VCaP (cell line): ENCODE data around the gene PPP1R3G.

Experiments used
- H3K27ac ChIP-seq: fragments of 450-650 bp; 2 replicates; pipeline ENCODE4 v1.5.1; 2017
- TF ChIP-seq, protein P1 (sequence below): fragments of 450-650 bp; conservative IDR thresholded peaks from 2 replicates; pipeline ENCODE4 v1.5.1; 2017; ENCODE audit warnings: mild to moderate bottlenecking, moderate library complexity

Gene PPP1R3G

DNA sequence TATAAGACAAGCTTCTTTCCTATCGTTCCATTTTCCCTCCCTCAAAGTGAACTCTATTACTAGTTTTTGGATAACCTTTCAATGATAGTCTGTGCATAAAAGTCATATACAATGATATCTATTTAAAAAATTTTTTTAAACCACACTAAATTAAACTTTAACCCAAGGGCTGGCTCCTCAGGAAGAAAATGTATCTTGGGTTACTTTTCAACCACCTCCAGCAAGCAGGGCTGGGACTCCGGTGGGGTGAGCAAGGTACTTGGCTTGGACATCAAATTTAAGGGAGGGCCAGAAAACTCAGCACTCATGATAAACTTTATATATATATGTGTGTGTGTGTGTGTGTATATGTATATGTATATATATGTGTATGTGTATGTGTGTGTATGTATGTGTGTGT is 13.9 kb upstream of the PPP1R3G start:
- TF ChIP-seq, protein P1, sequence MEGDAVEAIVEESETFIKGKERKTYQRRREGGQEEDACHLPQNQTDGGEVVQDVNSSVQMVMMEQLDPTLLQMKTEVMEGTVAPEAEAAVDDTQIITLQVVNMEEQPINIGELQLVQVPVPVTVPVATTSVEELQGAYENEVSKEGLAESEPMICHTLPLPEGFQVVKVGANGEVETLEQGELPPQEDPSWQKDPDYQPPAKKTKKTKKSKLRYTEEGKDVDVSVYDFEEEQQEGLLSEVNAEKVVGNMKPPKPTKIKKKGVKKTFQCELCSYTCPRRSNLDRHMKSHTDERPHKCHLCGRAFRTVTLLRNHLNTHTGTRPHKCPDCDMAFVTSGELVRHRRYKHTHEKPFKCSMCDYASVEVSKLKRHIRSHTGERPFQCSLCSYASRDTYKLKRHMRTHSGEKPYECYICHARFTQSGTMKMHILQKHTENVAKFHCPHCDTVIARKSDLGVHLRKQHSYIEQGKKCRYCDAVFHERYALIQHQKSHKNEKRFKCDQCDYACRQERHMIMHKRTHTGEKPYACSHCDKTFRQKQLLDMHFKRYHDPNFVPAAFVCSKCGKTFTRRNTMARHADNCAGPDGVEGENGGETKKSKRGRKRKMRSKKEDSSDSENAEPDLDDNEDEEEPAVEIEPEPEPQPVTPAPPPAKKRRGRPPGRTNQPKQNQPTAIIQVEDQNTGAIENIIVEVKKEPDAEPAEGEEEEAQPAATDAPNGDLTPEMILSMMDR: no peak
- H3K27ac ChIP-seq: no peak overlapping the region

DNA sequence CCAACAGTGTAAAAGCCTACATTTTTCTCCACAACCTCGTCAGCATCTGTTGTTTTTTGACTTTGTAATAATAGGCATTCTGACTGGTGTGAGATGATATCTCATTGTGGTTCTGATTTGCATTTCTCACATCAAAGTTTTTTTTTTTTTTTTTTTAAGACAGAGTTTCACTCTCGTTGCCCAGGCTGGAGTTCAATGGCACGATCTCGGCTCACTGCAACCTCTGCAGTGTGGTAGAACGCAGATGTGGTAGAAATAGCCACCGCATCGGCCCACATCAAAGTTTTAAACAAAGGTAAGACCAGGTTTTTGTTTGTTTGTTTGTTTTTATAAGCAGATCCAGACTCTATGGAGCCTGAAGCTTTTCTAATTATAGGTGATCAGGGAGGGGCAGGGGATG is 12.7 kb upstream of the PPP1R3G start:
- TF ChIP-seq, protein P1: no peak
- no peak overlapping the region for H3K27ac ChIP-seq

DNA sequence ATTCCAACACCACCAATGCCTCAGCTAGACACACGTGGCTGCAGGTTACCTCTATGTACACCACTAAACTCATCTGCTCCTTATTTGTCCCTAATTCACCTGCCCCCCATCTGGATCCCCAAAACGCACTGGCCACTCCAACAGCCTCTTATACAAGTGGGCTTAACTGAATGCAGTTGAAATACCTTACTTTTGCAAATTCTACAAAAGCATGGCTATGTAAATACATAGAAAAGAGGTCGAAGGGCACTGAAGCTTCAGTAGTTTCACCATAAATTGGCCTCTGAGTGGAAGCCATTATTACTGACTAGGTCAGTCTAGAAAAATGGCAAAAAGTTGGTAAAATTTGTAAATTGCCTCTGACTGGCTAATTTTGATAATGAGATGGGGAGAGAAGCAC is 11.1 kb upstream of the PPP1R3G start:
- TF ChIP-seq, protein P1: no peak
- no peak overlapping the region for H3K27ac ChIP-seq

DNA sequence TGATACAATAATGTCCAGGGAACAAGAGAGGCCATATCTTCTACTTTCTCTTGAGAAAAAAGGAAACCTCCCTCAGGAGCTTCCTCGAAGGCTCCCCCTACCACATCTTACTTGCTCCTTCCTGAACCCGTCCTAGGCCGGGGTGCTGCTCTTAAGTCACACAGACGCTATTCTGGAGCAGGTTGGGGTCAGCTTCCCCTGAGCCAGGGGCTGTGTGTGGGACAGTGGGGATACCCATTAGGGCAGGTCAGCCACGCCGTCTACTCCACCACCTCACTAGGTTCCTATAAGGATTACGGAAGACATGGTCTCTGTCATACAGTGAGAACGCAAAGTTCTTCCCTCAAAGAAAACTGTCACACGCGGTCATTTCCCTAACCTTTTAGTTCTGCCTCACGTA is 8.2 kb upstream of the PPP1R3G start:
- H3K27ac ChIP-seq: no peak overlapping the region
- TF ChIP-seq, protein P1: no peak

DNA sequence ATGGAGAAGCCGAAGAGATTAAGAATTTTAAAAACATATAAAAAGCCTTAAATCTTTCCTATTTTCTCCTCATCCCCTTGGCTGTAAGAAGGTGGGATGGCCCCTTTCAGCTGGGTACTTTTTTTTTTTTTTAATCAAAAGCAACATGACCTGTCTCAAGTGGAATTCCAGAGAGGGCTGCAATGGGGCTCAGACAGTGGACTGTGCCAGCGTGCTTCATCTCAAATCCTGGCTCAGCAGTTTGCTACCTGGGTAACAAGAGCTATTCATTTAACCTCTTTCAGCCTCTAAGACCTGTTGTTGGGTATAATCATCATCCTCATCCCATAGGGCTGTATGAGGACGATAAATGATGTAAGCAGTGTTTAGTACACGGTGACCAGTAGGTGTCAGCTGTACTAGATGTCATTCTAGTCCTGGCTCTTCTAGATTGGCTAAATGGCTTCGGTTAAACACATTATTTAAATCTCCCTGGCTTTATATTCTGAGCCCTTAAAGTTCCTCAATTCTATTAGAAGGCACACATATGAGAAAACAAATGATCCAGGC is 6.9 kb upstream of the PPP1R3G start:
- no peak overlapping the region for H3K27ac ChIP-seq
- TF ChIP-seq, protein P1: no peak; the same call in 1 of the 2 replicates

DNA sequence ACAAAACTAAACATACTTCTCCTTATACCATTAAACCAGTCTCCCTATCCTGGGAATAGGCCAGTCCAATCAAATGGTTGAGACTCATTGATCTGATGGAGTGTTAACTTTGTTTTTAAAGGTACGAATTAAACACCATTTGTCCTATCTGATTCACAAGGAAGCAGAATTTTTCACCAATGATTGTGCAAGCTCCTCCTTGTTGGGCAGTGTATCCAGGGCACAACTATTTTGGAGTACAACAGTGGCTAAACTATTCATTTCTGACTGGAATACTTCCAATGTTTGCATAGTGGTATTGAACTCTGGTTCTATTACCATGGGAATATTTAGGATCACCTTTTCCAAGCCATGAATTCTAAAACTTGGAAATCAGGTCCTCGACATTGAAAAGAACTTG is 5.4 kb upstream of the PPP1R3G start:
- no peak overlapping the region for H3K27ac ChIP-seq
- TF ChIP-seq, protein P1: no peak

DNA sequence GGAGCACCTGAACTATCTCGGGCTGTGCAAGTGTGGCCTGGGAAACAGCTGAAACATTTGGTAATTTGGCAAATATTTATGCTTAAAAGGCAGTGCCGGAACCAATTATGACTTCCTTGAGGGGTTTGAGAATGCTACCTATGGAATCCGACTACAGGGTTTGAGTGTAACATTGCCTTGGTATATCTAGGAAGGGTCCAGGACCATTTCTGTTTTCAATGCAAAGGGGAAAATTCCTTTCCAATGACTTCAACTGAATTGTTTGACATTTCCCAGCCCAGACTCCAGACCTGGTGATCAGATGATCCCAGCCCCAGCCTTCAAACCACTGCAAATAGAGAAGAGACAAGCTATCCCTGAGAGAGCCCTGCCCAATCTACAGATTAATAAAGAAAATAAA is 4.6 kb upstream of the PPP1R3G start:
- no peak overlapping the region for H3K27ac ChIP-seq
- TF ChIP-seq, protein P1: no peak
